ENCODE results near the gene CD38. TPM values are rescaled to one million over a fixed set of nuclear protein-coding genes. Genes with fewer than 3 reads are reported as not detected.
"Not testable (repeated sequence)": the region's sequence is repeated elsewhere in the genome, so short reads cannot be mapped to it uniquely, and the experiment has no call there.

CD38 gene
- total RNA-seq, 1 donor from 2014 or later = not detected

DNA sequence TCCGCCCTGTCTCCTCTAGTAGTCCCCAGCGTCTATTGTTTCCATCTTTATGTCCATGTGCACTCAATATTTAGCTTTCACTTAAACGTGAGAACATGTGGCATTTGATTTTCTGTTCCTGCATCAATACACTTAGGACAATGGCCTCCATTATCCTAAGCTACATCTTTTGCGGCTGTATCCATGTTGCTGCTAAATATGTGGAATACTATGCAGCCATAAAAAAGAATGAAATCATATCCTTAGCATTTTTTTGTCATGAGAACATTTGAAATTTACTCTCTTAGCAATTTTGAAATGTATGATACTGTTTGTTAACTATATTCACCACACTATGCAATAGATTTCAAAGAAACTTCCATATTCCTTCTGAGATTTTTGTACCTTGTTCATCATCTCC is 19.8 kb upstream of the CD38 start:
- DNase-seq (ENCODE audit: low read depth) = no peak

DNA sequence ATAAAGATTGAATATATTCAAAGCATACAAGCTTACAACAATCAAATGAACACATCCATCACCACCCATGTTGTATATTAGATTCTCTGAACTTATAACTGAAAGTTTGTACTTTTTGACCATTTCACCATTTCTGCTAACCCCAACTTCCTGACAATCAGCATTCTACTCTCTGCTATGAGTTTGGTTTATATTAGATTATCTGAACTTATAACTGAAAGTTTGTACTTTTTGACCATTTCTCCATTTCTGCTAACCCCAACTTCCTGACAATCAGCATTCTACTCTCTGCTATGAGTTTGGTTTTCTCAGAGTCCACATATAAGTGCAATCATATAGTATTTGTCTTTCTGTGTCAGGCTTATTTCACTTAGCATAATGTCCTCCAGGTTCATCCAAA is 15.7 kb upstream of the CD38 start:
- DNase-seq (ENCODE audit: low read depth) = not testable (repeated sequence)

DNA sequence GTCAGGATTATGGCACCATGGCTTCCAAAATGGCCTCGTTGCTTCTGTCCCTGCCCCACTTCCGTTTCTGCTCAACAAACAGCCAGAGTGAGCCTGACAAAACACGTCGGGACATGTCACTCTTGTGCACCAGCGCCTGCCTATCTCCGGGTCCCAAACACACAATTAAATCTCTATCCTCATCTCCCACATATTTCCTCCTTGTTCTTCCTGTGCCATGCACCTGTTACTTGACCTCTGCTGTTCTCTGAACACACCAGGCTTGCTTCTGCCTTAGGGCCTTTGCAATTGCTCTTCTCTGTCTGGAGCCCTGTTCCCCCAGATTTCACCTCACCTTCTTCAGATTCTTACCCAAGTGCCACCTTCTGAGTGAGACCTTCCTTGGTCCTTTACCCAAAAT is 12.7 kb upstream of the CD38 start:
- no peak for DNase-seq (ENCODE audit: low read depth)

DNA sequence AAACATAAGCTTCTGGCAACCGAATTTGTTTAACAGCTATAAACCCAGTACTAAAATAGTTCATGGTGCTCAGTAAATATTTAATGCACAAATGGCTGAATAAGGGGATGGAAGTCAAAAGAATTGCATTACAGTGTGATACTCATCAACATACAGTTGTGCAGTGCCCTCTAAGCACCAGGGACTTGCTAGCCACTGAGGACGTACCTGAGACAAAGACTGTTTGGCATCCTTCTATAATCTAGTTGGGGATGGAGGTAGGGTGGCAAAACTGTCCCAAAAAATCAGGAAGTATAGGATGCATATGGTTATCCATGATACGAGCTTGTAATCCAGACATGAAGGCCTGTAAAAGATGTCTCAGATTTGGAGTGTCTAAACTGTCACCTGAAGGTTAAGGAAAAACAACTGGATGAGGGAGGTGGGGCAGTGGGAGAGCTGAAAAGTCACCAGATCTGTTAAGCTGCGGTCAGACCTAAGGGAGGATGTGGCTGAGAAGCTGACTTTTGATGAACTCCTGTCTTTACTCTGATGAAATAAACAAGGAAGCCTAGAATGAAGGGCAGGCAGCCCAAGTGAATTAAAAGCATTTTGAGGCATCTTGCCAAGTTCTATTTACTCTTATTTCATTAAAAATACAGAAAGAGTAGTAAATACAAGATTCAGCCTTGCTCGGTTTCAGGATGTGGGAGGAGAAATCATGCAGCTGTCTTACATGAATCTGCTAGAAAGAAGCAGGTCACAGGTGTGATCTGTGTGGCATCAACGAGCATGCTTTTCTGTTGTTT is 12.0 kb upstream of the CD38 start:
- no peak for DNase-seq (ENCODE audit: low read depth)

DNA sequence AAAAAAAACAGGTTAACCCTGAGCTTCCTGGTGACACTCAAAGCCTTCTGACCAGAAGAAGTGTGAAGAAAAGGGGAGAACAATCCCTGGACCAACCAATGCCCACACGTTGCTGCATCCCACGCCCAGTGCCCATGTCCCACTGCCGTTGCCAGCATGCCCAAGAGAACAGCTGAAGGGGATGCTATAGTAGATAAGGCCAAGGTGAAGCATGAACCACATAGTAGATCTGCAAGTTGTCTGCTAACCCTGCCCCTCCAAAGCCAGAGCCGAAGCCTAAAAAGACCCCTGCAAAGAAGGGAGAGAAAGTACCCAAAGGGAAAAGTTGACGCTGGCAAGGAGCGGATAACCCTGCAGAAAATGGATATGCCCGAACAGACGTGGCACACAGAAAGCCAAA is 11.3 kb upstream of the CD38 start:
- no peak for DNase-seq (ENCODE audit: low read depth)

DNA sequence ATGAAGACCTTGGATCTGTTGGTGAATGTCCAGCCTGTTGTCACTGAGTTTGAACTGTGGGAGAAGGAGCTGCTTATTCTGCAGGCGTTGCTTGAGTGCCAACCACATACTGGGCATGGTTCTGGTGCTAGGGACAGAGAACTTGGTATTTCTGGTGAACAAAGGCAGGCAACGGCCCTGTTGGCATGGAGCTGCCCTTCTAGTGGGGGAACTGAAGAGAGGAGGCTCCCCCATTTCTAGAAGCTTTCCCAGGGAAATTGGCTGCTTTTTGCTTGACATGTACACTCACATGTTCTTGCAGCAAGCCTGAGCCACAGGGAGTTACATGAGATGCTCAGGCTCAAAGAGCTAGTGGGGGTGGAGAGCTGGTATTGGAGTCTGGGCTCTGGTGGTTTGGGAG is 8.9 kb upstream of the CD38 start:
- DNase-seq (ENCODE audit: low read depth) = no peak

DNA sequence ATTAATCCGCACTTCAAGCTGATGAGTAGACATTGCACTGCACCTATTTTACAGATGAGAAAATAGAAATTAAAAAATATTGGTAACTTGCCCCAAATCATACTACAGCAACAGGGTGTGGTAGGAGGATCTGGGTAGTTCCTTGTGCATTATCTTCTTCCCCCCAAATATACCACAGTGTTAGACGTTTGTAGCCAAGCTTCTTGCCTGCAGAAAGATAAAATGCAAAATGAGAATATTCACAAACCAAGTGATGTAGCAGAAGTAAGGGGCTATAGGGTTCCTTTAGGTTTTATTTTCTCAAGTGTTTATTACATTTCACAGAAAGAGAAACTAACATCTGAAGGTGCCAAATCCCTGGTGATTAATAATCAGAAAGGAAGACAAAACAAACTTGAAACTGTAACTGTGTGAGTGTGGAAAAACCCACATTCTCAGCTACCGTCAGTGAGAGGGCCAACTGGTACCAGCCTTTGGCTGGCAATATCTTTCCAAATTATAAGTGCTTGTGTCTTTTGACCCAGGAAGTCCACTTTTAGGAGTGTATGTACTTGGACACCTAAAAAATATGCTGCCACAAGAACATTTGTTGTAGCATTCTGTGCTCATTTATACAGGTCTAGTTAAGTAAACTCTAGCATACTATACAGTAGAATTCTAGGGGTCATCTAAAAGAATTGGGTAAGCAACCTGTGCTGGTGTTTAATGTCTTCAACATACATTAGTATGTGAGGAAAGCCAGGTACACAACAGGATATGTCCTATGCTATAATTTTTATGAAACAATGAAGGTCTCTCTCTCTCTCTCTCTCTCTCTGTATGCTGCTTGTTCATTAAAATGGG is 6.7 kb upstream of the CD38 start:
- no peak for DNase-seq (ENCODE audit: low read depth)

DNA sequence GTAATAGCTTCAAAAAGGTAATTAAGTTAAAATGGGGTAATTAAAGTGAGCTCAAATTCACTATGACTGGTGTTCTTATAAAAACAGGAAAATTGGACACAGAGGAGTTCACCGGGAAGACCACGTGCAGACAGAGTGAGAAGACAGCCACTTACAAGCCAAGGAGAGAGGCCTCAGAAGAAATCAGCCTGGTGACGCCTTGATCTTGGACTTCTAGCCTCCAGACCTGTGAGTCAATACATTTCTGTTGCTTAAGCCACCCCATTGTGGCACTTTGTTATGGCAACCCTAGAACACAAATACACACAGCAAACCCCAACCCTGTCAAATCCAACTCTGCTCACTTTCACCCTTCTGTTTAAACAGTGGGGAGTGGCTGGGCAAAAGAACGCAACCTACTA is 4.1 kb upstream of the CD38 start:
- no peak for DNase-seq (ENCODE audit: low read depth)

DNA sequence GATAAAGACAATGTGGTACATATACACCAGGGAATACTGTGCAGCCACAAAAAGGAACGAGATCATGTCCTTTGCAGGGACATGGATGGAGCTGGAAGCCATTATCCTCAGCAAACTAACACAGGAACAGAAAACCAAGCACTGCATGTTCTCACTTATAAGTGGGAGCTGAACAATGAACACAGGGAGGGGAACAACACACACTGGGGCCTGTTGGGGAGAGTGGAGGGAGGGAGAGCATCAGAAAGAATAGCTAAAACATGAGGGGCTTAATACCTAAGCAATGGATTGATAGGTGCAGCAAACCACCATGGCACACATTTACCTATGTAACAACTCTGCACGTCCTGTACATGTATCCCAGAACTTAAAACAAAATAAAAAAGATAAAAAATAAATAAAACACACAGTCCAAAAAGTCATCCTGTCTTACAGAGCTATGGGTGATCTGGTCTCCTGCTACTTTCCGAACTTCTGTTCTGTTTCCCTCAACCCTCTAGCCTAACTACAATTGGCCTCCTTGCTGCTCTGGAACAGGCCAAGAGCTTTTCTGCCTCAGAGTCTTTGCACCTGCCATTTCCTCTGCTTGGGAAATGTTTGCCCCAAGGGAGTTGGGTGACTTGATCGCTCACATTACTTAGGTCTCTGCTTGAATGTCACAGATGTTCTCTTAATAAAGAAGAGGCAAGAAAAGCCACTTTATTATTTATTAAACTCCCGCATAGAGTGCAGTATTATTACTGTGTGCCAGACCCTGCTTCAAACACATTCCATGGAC is 1.1 kb upstream of the CD38 start:
- peak; percentile 9 for DNase-seq (ENCODE audit: low read depth)

DNA sequence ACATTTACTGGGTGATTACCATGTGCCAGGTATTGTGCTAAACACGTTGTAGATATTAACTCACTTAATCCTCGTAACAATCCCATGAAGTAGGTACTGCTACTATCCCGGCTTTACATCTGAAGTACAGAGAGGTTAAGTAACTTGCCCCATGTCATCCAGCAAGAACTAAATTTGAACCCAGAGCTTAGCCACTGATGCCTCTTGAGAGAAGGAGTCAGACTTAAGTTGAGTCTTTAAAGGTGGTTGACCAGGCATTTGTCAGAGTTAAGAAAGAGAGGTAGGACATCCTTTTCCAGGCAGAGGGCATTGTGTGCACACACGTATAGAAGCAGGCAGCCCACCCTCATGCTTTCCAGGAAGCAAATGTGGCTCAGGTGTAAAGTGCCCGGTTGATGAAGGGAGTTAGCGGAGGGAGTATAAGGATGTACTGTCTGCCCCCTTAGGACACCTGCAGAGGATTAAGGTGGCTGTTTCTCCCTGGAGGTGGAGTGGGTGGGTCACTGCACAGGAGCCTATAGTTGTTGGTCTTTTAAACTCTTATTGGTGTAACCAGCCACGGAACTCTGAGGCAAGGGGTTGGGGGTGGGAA is 335 bp upstream of the CD38 start:
- DNase-seq (ENCODE audit: low read depth) = no peak

DNA sequence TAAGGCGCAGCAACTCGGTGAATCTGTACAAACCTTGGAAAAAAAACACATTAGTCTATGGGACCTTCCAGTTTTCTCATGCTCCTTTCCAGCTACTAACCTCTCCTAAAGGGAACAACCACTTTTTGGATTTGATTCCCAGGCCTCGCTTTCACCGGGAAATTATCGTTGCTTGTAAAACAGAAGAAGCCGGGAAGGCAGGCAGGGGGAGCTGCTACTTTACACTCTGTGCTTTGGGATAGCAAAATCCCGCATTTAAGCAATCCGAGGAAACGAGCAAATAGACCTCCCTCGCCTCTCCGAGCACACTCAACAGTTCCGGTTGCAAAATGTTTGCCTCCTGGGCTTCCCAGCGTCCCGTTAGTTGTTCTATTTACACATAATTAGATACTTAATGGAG is 1.2 kb downstream of the CD38 start:
- peak; percentile 30 for DNase-seq (ENCODE audit: low read depth)

DNA sequence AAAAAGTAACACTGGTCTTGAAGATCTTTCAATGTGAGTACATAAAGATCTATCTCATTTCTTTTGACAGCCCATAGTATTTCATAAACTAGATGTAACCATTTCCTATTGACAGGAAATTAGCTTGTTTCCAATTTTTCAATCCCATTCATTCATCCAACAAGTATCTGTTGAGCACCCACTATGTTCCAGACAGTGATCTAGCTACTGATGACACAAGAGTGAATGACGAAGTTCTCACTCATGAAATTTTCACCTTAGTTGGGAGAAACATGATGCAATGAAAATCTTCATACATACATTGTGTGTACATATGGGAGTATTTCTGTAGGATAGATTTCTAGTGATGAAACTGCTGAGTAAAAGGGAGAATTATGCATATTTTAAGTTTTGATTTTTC is 1.7 kb downstream of the CD38 start:
- DNase-seq (ENCODE audit: low read depth) = no peak

DNA sequence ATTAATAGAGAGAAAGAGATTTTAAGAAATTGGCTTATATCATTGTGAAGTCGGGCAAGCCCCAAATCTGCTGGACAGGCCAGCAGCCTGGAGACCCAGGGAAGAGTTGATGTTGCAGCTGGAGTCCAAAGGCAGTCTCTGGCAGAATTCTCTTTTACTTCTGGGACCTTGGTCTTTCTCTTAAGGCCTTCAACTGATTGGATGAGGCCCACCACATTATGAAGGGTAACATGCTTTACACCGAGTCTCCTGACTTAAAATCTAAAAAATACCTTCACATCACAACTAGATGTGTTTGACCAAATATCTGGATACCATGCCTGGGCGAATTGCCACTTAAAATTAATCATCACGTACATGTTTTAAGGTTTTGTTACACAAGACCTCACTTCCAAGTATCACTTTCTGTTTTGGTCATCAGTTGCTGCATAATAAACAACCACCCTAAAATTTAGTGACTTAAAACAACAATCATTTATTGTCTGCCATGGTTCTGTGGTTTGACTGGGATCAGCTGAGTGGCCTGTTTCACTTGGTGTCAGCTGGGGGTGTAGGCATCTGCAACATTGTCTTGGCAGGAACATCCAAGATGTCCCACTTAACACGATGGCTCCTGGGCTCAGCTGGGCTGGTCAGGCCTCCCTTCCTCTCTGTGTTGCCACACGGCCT is 3.4 kb downstream of the CD38 start:
- DNase-seq (ENCODE audit: low read depth) = no peak

DNA sequence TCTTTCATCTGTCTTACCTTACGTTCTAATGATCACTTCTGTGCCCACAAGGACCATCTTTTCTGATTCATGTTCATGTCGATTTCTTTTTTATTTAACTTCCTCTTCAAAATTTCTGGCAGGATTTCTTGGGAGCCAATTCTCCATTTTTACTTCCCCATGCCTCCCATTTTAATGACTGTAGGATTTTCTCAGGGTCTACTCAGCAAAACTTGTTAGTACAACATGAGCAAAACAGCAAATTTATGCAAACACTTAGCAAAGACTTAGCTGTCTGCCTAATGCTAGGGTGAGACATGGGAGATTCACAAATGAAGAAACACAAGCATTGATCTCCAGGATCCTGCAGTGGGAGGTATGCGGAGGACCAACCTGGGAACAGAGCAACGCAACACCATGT is 5.5 kb downstream of the CD38 start:
- DNase-seq (ENCODE audit: low read depth) = no peak

DNA sequence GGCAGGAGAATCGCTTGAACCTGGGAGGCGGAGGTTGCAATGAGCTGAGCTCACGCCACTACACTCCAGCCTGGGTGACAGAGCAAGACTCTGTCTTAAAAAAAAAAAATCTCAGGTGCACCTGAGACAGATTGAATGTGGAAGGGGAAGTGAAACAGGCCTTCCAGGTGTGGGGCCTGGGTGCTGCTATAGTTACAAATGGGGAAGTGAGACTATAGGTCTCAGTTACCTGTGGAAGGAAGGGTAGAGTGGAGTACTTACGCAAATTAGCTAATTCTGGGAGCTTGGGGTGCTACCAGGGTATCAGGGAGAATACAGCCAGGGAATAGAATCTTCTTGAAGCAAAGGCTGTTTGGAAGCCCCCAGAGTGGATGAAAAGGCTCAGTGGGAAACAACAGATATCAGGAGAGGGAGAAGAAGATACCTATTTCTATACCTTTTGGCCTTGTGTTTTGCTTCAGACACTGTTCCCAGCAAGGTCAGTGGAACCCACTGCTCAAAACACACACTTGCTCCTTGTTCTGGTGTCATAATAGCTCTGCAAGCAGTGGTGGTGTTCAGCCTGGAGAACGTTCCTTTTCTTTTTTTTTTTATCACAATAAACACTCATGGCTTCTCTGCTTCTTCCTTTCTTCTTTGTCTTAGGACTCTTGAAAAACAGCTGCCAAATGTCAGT is 7.0 kb downstream of the CD38 start:
- DNase-seq (ENCODE audit: low read depth) = no peak

DNA sequence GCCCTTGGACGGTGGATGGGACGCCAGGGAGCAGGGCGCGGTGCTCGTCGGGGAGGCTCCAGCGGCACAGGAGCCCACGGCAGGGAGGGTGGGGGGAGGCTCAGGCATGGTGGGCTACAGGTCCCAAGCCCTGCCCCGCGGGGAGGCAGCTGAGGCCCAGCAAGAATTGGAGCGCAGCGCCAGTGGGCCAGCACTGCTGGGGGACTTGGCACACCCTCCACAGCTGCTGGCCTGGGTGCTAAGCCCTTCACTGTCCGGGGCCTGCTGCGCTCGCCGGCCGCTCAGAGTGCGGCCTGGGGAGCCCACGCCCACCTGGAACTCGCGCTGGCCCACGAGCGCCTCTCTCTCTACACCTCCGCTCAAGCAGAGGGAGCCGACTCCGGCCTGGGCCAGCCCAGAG is 8.6 kb downstream of the CD38 start:
- no peak for DNase-seq (ENCODE audit: low read depth)

DNA sequence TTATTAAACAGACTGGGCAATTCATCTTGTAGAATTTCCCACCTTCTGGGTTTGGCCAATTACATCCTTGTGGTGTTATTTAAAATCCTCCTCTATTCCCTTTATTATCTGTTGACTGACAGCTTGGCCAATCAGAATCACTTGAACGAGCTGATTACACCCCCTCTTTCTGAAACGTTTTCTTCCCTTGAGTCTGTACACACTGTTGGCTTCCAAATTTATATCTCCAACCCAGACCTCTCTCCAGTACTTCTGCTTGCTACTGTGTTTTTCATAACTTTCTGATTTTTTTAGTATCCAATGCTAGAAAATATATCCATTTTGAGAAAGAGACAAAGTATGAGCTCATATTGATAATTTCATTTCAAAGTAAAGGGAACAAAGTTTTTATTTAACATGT is 14.8 kb downstream of the CD38 start:
- no peak for DNase-seq (ENCODE audit: low read depth)

DNA sequence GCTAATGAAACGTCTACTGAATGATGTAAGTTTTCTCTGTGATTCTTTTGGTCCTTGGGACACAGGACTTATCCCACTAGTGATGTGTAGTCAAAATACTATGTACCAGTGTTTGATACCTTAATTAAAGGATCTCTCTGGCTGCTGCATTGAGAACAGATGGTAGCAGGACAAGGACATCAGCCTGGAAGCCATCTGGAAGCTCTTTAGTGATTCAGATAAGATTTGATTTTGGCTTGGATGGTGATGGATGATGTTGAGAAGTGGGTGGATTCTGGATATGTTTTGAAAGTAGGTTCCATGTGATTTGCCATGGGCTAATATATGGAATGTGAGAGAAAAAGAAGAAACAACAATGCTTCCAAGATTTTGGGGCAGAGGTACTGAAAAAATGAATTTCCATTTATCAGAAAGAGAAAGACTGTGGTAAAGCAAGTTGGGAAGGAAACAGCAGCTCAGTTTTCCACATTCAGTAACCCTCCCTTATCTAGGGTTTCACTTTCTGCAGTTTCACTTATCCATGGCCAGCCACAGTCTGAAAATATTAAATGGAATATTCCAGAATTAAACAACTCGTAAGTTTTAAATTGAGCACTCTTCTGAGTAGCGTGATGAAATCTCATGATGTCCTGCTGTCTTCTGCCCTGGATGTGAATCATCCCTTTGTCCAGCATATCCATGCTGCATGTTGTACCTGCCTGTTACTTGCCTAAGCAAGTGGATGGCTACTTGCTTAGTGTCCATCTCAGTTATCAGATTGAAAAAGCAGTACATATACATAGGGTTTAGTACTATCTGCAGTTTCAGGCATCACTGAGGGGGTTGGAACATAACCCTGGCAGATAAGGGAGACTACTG is 15.6 kb downstream of the CD38 start:
- no peak for DNase-seq (ENCODE audit: low read depth)

DNA sequence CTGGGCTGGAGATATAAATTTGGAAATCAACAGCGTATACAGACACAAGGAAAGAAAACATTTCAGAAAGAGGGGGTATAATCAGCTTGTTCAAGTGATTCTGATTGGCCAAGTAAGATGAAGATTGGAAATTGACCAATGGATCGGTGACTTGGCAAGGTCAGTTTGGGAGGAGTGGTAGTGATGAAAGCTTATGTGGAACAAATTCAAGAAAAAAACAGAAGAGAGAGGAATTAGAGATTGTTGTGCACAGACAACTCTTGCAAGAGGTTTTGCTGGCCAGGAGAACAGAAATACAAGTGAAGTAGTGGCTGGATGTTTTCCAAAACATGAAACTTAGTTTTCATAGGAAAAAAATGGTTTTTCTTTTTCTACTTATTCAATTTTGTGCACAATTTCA is 16.3 kb downstream of the CD38 start:
- no peak for DNase-seq (ENCODE audit: low read depth)

Measured in myocyte (in vitro differentiated cells).